ENCODE measurements around the gene CYP1A1. TPM values are rescaled to one million over a fixed set of nuclear protein-coding genes. Genes with fewer than 3 reads are reported as not detected.

The CYP1A1 gene
- total and polyA plus RNA-seq, 2 of the 13 experiments (the other 11 are each of a cell fraction or from before 2014, with no cell fraction given) = 7.9 to 8.0 TPM

GRCh38 chr15:74725845-74726773 lies 781 bp upstream of the CYP1A1 start (continued):
- no peak for TF ChIP-seq ZNF407 (CRISPR knock-in tag; IDR thresholded peaks at IDR 0.05; ENCODE audit: not compliant biosample characterization)
- TF ChIP-seq STAG1 (CRISPR knock-in tag; IDR thresholded peaks at IDR 0.05) = 0 out of 2 replicates have a peak, but pooled peaks have one; percentile 2
- TF ChIP-seq SP4 (CRISPR knock-in tag; IDR thresholded peaks at IDR 0.05) = no peak
- no peak for TF ChIP-seq PHB2 (IDR thresholded peaks at IDR 0.05; ENCODE audit: partially characterized antibody)
- TF ChIP-seq ERF (CRISPR knock-in tag; IDR thresholded peaks at IDR 0.05) = peak; percentile 21; the same call in 1 of the 2 replicates
- no peak for TF ChIP-seq POLR2G (IDR thresholded peaks at IDR 0.05; ENCODE audit: low read depth, low read length)
- peak; percentile 77; the same call in 1 of the 2 replicates for TF ChIP-seq ZBTB7B (CRISPR knock-in tag; IDR thresholded peaks at IDR 0.05)
- TF ChIP-seq ZNF329 (CRISPR knock-in tag; IDR thresholded peaks at IDR 0.05; ENCODE audit: low read depth) = no peak
- TF ChIP-seq AFF4 (CRISPR knock-in tag; IDR thresholded peaks at IDR 0.05) = no peak
- TF ChIP-seq MIER2 (CRISPR knock-in tag; IDR thresholded peaks at IDR 0.05) = no peak
- TF ChIP-seq ZNF275 (CRISPR knock-in tag; IDR thresholded peaks at IDR 0.05; ENCODE audit: borderline replicate concordance) = peak; percentile 30; the same call in 1 of the 2 replicates
- peak; percentile 8; the same call in 1 of the 2 replicates for TF ChIP-seq ARNTL (CRISPR knock-in tag; IDR thresholded peaks at IDR 0.05)
- no peak for TF ChIP-seq ZSCAN20 (CRISPR knock-in tag; IDR thresholded peaks at IDR 0.05; ENCODE audit: borderline replicate concordance)
- peak; percentile 20; the same call in 1 of the 2 replicates for TF ChIP-seq ZNF160 (CRISPR knock-in tag; IDR thresholded peaks at IDR 0.05)
